ENCODE results near the gene USP3. TPM values are rescaled to one million over a fixed set of nuclear protein-coding genes. Genes with fewer than 3 reads are reported as not detected.

USP3 gene
- total and polyA plus RNA-seq, 10 of the 15 experiments (the other 5 are each of a cell fraction or from before 2014, with no cell fraction given) = 23.8 to 64.5 (median 50.3) TPM

DNA sequence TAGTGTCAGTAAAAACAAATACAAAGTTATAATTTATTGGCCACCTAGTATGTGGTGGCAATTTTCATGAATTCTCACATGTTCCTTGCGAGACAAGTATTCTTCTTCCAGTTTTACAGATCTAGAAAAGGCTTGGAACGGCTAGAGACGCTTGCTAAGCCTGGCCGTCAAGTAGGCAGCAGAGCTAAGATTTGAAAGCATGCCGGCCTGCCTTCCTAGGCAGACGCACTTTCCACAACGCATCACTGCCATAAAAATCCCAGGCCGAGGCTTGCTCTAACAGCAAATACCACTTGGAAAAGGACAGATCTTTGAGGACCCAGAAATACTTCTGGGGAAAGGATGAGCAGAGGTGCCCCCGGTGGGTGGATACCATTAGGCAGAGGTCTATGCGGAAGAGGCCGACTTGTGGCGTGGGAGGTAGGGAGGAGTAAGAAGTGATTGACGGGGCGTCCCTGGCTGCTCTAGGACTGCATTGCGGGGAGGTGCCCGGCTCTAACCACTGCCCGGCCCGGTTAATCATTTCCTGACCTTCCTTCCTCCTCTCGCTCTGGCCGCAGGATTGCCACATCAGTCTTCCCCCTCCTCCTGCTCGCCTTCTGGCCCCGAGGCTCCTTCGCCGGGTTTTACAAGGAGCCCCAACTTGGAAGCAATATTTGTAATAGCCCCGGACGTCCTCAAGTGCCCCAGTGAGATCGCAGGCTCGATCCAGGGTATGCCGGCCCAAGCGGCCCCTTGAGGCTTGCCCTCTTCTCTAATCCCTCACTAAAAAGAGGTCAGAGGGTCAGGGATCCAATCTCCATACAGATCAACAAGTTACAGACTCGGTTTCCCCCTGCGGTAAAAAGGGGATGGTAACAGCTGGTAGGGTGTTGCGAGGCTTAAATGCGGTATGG is 1.3 kb upstream of the USP3 start (continued):
- TF ChIP-seq NFYB (IDR thresholded peaks at IDR 0.05; ENCODE audit: insufficient read depth, low read depth, low read length) = peak; percentile 62; the same call in 1 of the 2 replicates
- peak; percentile 93 to 95 for TF ChIP-seq IKZF2 (IDR thresholded peaks at IDR 0.05)
- TF ChIP-seq, protein P1, sequence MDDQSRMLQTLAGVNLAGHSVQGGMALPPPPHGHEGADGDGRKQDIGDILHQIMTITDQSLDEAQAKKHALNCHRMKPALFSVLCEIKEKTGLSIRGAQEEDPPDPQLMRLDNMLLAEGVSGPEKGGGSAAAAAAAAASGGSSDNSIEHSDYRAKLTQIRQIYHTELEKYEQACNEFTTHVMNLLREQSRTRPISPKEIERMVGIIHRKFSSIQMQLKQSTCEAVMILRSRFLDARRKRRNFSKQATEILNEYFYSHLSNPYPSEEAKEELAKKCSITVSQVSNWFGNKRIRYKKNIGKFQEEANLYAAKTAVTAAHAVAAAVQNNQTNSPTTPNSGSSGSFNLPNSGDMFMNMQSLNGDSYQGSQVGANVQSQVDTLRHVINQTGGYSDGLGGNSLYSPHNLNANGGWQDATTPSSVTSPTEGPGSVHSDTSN (IDR thresholded peaks at IDR 0.05; ENCODE audit: insufficient replicate concordance, low read depth, low read length) = peak; percentile 96
- TF ChIP-seq SMAD5 (IDR thresholded peaks at IDR 0.05; ENCODE audit: low read depth) = 0 out of 2 replicates have a peak, but pooled peaks have one; percentile 57
- TF ChIP-seq POLR2A (IDR thresholded peaks at IDR 0.05; ENCODE audit: low read depth, low read length) = peak; percentile 24; the same call in 1 of the 2 replicates
- peak; percentile 49 for TF ChIP-seq GATAD2B (conservative IDR thresholded peaks at IDR 0.05; ENCODE audit: low read depth)
- TF ChIP-seq CREM (IDR thresholded peaks at IDR 0.05; ENCODE audit: low read depth) = 0 out of 2 replicates have a peak, but pooled peaks have one; percentile 36
- no peak for TF ChIP-seq RAD51 (IDR thresholded peaks at IDR 0.05)
- TF ChIP-seq, protein P2, sequence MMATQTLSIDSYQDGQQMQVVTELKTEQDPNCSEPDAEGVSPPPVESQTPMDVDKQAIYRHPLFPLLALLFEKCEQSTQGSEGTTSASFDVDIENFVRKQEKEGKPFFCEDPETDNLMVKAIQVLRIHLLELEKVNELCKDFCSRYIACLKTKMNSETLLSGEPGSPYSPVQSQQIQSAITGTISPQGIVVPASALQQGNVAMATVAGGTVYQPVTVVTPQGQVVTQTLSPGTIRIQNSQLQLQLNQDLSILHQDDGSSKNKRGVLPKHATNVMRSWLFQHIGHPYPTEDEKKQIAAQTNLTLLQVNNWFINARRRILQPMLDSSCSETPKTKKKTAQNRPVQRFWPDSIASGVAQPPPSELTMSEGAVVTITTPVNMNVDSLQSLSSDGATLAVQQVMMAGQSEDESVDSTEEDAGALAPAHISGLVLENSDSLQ (IDR thresholded peaks at IDR 0.05) = peak; percentile 99
- peak; percentile 34; the same call in 1 of the 2 replicates for TF ChIP-seq HDGF (IDR thresholded peaks at IDR 0.05)
- TF ChIP-seq, protein P3, sequence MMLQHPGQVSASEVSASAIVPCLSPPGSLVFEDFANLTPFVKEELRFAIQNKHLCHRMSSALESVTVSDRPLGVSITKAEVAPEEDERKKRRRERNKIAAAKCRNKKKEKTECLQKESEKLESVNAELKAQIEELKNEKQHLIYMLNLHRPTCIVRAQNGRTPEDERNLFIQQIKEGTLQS (IDR thresholded peaks at IDR 0.05; ENCODE audit: borderline replicate concordance, extremely low read depth, low read depth, low read length) = no peak
- no peak for TF ChIP-seq BRCA1 (IDR thresholded peaks at IDR 0.05; ENCODE audit: low read depth, low read length)
- peak; percentile 66; the same call in 1 of the 2 replicates for TF ChIP-seq TAF1 (IDR thresholded peaks at IDR 0.05; ENCODE audit: borderline replicate concordance, low read depth, low read length)
- 0 out of 4 replicates have a peak, but pooled peaks of 1 of the 2 experiments have one; percentile 20 for TF ChIP-seq SRF (IDR thresholded peaks at IDR 0.05; ENCODE audit: low read depth in 2 of 2, low read length in 2 of 2)
- no peak for TF ChIP-seq RAD21 (IDR thresholded peaks at IDR 0.05; ENCODE audit: insufficient read depth, low read depth, low read length)
- TF ChIP-seq NR2F1 (conservative IDR thresholded peaks at IDR 0.05) = peak; percentile 83
- TF ChIP-seq NRF1 (conservative IDR thresholded peaks at IDR 0.05; ENCODE audit: low read depth, low read length) = no peak
- peak; percentile 63; the same call in 1 of the 2 replicates for TF ChIP-seq BCL11A (IDR thresholded peaks at IDR 0.05; ENCODE audit: low read depth, low read length)
- TF ChIP-seq ZSCAN29 (IDR thresholded peaks at IDR 0.05) = peak; percentile 77
- TF ChIP-seq RCOR1 (conservative IDR thresholded peaks at IDR 0.05; ENCODE audit: low read depth, low read length) = 0 out of 2 replicates have a peak, but pooled peaks have one; percentile 7
- TF ChIP-seq SMARCA5 (IDR thresholded peaks at IDR 0.05) = peak; percentile 89
- peak; percentile 69; the same call in 1 of the 2 replicates for TF ChIP-seq ATF7 (IDR thresholded peaks at IDR 0.05; ENCODE audit: low read depth)
- TF ChIP-seq, protein P4, sequence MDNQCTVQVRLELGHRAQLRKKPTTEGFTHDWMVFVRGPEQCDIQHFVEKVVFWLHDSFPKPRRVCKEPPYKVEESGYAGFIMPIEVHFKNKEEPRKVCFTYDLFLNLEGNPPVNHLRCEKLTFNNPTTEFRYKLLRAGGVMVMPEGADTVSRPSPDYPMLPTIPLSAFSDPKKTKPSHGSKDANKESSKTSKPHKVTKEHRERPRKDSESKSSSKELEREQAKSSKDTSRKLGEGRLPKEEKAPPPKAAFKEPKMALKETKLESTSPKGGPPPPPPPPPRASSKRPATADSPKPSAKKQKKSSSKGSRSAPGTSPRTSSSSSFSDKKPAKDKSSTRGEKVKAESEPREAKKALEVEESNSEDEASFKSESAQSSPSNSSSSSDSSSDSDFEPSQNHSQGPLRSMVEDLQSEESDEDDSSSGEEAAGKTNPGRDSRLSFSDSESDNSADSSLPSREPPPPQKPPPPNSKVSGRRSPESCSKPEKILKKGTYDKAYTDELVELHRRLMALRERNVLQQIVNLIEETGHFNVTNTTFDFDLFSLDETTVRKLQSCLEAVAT (IDR thresholded peaks at IDR 0.05) = peak; percentile 10
- peak; percentile 79 for TF ChIP-seq EED (IDR thresholded peaks at IDR 0.05; ENCODE audit: low read depth)
- peak in 1 of 2 experiments; percentile 88; a peak in 2 of 3 replicates for TF ChIP-seq EGR1 (IDR thresholded peaks at IDR 0.05; ENCODE audit: borderline replicate concordance in 1 of 2, low read depth in 2 of 2, low read length in 2 of 2)
- TF ChIP-seq RELA (IDR thresholded peaks at IDR 0.05; ENCODE audit: borderline replicate concordance, partially characterized antibody) = peak; percentile 22
- no peak for TF ChIP-seq STAT1 (conservative IDR thresholded peaks at IDR 0.05)
- TF ChIP-seq LARP7 (IDR thresholded peaks at IDR 0.05) = peak; percentile 61
